ENCODE data around the gene ZNF407. TPM values are rescaled to one million over a fixed set of nuclear protein-coding genes. Genes with fewer than 3 reads are reported as not detected.

Gene ZNF407
- total RNA-seq, 1 donor from 2014 or later, result 8.7 TPM

GRCh38 chr18:75023473-75023872, 425.8 kb downstream of the ZNF407 start:
- DNase-seq (ENCODE audit: low spot score in 2 of 2), result no peak
- Histone ChIP-seq H3K36me3 (no peaks in the 10 kb centered on the region), H3K27ac (no peak overlapping the region), H3K9me3 (no peaks in the 10 kb centered on the region), H3K4me1 (no peaks in the 10 kb centered on the region), H3K4me3 (no peak overlapping the region), H3K27me3 (no peaks in the 10 kb centered on the region)
- intact Hi-C loops (cut with DNase I), result no loop called here
- TF ChIP-seq CTCF (IDR thresholded peaks at IDR 0.05), result no peak

- Histone ChIP-seq H3K36me3 (no peaks in the 10 kb centered on the region), H3K4me1 (no peaks in the 10 kb centered on the region), H3K4me3 (no peak overlapping the region), H3K27me3 (no peaks in the 10 kb centered on the region), H3K27ac (no peak overlapping the region), H3K9me3 (no peaks in the 10 kb centered on the region)
- intact Hi-C loops (cut with DNase I), result no loop called here
- no peak for DNase-seq (ENCODE audit: low spot score in 2 of 2)
- no peak for TF ChIP-seq CTCF (IDR thresholded peaks at IDR 0.05)
These were observed 427.2 kb downstream of the ZNF407 start for GRCh38 chr18:75024871-75025270.

GRCh38 chr18:75025573-75025972, 427.9 kb downstream of the ZNF407 start:
- DNase-seq (ENCODE audit: low spot score in 2 of 2), result no peak
- H3K4me3 ChIP-seq, result no peak overlapping the region
- TF ChIP-seq CTCF (IDR thresholded peaks at IDR 0.05), result no peak
- H3K27me3 ChIP-seq, result no peaks in the 10 kb centered on the region
- intact Hi-C loops (cut with DNase I), result no loop called here
- no peaks in the 10 kb centered on the region for H3K9me3 ChIP-seq
- no peaks in the 10 kb centered on the region for H3K36me3 ChIP-seq
- H3K27ac ChIP-seq, result no peak overlapping the region
- no peaks in the 10 kb centered on the region for H3K4me1 ChIP-seq

- TF ChIP-seq CTCF (IDR thresholded peaks at IDR 0.05), result no peak
- Histone ChIP-seq H3K9me3 (no peaks in the 10 kb centered on the region), H3K36me3 (no peaks in the 10 kb centered on the region), H3K4me3 (no peak overlapping the region), H3K27me3 (no peaks in the 10 kb centered on the region), H3K27ac (no peak overlapping the region), H3K4me1 (no peaks in the 10 kb centered on the region)
- no peak for DNase-seq (ENCODE audit: low spot score in 2 of 2)
- intact Hi-C loops (cut with DNase I), result no loop called here
These were observed 431.8 kb downstream of the ZNF407 start for GRCh38 chr18:75029481-75029880.

- Histone ChIP-seq H3K4me3 (no peak overlapping the region), H3K4me1 (no peaks in the 10 kb centered on the region), H3K9me3 (no peaks in the 10 kb centered on the region), H3K27me3 (no peaks in the 10 kb centered on the region), H3K27ac (no peak overlapping the region), H3K36me3 (no peaks in the 10 kb centered on the region)
- no peak for TF ChIP-seq CTCF (IDR thresholded peaks at IDR 0.05)
- no peak for DNase-seq (ENCODE audit: low spot score in 2 of 2)
- intact Hi-C loops (cut with DNase I), result no loop called here
These were observed 434.1 kb downstream of the ZNF407 start for GRCh38 chr18:75031717-75032317.

- TF ChIP-seq CTCF (IDR thresholded peaks at IDR 0.05), result no peak
- Histone ChIP-seq H3K4me3 (no peak overlapping the region), H3K36me3 (no peaks in the 10 kb centered on the region), H3K27ac (no peak overlapping the region), H3K27me3 (no peaks in the 10 kb centered on the region), H3K4me1 (no peaks in the 10 kb centered on the region), H3K9me3 (no peaks in the 10 kb centered on the region)
- intact Hi-C loops (cut with DNase I), result no loop called here
- DNase-seq (ENCODE audit: low spot score in 2 of 2), result no peak
These were observed 435.8 kb downstream of the ZNF407 start for GRCh38 chr18:75033516-75033915.

All from ascending aorta (tissue), 2 donors.